ENCODE results near the gene ATP11A.

ATP11A gene

DNA sequence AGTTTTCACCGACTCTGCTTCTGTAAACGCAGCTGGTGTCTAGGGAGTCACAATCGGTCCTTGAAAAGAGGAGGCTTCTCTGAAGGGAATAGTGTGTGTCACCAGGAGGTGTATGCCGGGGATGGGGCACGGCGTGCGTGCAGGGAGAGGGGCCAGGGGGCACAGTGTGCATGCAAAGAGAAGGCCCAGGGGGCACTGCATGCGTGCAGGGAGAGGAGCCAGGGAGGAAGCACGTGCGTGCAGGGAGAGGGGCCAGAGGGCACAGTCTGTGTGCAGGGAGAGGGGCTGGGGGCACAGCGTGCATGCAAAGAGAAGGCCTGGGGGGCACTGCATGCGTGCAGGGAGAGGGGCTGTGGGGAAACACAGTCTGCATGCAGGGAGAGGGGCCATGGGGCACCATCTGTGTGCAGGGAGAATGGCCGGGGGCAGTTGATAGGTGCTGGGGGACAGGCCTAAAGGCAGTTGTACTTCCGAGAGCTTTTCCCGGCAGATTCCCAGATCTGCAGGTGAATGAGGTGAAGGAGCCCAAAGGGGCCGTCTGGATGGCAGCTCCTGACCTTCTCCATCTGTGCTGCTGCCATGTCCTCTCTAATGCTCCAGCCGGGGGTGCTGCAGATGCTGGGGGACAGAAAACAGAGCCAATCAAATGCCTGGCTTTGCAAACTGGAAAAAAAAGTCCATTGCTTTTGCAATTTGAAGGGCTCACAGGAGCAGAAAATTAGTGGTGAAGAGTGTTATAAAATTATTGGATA lies 36.4 kb downstream of the ATP11A start:
- DNase-seq, result no peak

- no peak for DNase-seq
Observed at GRCh38 chr13:112727581-112727980, 37.7 kb downstream of the ATP11A start.

DNA sequence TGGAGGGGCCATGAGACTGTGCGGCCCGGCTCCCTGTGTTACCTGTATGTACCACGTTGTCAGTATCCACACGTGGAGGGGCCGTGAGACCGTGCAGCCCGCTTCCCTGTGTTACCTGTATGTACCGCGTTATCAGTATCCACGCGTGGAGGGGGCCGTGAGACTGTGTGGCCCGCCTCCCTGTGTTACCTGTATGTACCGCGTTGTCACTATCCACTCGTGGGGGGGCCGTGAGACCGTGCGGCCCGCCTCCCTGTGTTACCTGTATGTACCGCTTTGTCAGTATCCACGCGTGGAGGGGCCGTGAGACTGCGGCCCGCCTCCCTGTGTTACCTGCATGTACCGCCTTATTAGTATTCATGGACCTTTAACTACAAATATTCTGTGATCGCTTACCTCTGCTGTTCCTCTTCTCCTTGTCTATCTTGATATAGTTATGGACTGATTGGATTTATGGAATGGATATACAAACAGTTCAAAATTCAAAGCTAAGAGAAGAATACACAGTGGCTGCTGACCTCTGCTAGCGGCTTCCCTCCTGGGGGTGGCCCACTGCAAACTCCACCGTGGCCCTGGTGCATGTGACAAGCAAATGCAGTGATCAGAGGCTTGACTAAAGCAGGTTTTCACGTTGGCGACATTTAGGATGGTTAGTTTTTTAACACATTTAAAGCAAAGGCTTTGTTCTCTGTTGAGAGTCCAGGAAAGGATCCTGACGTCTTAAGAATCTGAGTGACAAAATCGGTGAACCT lies 38.7 kb downstream of the ATP11A start:
- DNase-seq, result no peak

DNA sequence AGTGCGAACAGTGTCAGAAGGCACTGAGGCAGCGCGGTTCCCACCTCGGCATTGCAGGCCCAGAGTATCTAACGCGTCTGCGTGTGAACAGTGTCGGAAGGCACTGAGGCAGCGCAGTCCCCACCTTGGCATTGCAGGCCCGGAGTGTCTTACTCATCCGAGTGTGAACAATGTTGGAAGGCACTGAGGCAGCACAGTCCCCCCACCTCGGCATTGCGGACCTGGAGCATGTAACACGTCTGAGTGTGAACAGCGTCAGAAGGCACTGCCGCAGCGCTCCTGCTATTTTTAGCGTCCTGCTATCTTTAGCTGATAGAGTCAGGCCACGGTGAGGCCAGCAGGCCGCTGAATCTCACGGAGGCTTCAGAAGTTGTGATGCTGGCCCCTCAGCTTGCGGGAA lies 39.6 kb downstream of the ATP11A start:
- DNase-seq, result no peak

DNA sequence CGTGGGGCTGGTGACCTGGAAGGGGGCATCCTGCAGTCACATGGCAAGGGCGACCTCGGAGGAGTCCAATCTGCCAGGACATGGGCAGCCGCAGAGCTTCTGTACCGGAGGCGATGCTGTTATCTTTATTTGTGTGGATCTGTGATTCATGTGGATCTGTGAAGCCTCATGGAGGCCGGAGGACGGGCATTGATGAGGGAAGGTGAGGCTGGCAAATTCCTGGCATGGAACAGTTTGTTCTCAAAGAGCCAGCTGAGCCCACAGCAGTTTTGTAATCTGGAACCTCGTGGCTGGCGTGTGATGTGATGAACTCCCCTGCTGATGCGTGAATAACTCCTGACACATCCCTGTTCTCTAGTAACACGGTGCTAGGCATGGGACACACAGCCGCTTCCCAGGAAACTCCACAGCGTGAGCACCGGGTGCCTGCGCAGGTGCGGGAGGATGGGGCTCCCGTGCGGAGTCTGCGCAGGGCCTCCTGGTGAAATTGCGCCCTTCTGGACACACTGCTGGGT lies 40.4 kb downstream of the ATP11A start:
- DNase-seq, result no peak

DNA sequence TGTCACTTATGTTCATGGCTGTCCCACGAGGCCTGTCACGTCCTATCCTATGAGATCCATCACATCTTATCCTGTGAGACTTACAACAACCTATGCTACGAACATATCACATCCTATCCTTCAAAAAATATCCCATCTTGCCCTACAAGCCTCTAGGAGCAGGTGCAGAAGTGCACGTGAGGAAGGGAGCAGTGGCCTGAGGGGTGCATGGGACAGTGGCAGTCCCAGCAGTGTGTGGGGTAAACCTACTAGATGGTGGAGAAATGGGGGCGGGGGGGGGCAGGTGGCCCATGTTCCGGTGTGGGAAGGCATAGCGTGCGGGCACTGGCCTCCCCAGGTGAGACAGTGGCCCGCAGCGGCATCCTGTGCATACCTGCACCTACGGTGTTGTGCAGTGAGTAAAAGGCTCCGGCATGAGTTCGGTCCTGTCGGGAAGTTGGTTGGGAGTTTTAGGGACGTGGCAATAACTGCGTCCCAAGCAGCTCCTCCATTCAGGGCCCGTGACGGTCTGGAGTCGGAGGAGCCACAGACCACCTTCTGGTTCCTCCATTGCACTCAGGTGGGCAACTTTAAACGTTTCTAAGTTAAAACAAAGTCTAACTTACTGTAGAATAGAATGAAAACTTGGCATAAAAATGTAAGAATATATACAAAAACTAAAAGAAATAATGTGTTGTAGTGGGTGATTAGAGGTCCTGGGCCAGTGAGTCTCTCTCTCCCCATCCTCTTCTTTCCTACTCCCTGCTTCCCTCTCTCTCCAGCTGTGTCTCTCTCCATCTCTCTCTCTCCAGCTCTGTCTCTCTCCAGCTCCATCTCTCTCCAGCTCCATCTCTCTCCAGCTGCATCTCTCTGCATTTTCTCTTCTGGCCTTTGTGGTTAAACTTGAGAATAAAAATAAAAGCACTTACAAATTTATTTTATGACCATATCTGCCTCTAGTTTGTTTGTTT lies 42.1 kb downstream of the ATP11A start:
- no peak for DNase-seq

GRCh38 chr13:112732679-112733078 lies 42.8 kb downstream of the ATP11A start:
- DNase-seq, result no peak

DNA sequence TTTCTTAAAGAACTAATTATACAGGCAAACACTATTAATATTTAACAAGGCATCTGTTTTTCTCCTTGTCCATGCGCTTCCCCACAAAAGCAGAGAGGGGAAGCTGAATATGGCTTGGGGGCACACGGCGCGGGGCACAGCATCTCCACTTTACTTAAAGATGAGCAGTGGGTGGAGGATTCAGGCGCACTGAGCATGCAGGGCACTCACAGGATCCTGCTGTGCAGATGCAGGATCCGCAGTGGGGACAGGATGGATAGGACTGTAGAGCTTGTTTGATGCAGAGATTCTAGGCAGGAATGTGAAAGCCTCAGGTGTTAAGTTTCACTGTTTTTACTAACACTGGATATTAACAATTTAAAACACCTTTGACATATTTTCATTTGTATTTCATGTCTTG lies 43.3 kb downstream of the ATP11A start:
- DNase-seq, result no peak

GRCh38 chr13:112733661-112734379 lies 44.0 kb downstream of the ATP11A start:
- DNase-seq, result no peak

GRCh38 chr13:112734696-112735547 lies 45.1 kb downstream of the ATP11A start:
- no peak for DNase-seq

DNA sequence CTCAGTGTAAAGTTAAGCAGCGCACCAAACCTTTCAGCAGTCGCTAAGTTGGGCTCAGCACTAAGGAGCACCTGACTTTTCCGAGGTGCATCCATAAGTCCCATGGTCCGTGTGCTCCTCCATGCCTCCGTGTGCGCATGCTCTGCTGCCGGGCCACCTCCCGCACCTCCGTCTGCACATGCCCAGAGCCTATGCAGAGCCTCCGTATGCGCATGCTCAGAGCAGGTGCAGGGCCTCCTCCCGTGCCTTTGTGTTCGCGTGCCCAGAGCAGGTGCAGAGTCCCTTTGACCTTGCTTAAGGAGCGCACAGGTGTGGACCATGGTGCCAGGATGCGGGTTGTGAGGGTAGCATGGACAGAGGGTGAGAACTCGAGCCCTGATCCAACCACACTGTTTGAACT lies 46.0 kb downstream of the ATP11A start:
- DNase-seq, result no peak

GRCh38 chr13:112737294-112737693 lies 47.5 kb downstream of the ATP11A start:
- DNase-seq, result no peak

GRCh38 chr13:112738606-112739005 lies 48.8 kb downstream of the ATP11A start:
- no peak for DNase-seq

DNA sequence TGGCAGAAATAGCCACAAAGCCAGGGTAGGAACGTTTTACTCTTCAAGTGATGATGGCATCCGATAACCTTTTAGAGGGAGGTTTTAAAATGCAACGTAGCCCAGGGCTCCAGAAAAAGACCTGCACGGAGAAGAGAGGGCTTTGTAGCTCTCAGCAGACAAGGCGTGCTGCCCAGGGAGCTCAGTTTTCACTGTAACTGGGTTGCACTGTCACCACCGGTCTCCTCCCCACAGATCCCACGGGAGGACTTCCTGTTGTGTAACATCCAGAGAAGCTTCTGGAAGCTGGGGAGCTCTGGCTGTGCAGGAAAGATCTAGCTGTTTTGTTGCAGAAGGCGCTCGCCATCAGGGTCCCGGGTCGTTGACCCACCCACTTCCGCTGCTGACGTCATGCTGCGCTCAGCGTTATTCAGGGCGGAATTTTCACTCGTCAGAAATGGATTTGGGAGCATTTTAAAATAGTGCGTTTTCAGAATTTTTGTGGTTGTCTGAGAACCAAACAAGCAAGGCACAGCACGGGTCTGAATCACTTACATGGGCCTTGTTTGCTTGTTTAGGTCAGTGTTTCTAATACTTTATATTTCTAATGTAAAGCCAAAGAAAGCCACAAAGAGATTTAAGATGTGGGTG lies 50.8 kb downstream of the ATP11A start:
- DNase-seq, result no peak

GRCh38 chr13:112741185-112741755 lies 51.4 kb downstream of the ATP11A start:
- DNase-seq, result no peak

- DNase-seq, result no peak
Observed at GRCh38 chr13:112741835-112742570, 52.2 kb downstream of the ATP11A start.

DNA sequence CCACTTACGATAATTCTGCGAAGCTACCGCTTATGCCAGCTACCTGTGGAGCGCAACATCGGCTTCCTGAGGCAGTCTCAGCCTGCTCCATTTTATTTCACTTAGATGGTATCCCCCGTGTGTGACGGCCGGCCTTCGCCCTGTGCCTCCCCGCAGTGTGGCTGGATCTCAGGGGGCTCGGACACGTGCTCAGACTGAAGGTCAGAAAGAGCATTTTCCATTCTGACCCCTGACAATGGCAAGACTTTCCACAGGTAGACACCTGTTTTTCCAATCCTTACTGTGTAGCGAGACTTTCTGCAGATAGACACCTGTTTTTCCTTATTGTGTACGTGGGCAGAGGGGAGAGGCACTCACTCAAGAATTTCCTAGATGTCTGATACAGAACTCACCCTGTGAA lies 52.7 kb downstream of the ATP11A start:
- DNase-seq, result no peak

DNA sequence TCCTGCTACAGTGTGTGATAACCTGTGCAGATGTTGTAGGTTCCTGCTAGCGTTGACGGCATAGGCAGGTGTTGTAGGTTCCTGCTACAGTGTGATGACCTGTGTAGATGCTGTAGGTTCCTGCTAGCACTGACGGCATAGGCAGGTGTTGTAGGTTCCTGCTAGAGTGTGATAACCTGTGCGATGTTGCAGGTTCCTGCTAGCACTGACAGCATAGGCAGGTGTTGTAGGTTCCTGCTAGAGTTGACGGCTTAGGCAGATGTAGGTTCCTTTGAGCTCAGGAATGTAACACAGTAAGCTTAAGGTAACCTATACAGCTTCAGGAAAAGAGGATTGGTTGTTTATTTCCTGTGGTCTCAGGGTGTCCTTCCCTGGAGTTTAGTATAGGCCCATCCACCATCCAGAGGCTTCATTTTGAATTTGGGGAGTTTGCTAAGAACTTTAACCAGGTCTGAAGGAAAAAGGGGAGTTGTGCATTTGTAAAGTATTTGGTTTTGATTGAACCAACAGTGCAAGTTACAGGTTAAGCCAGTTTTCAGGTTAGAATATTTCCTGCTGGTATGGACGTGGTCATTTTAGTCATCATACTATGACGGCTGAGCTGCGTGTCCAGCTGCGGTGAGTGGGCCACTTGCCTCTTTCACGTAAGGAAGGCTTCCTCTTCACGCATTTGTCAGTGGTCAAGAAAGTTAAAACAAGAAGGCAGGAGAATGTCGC lies 53.8 kb downstream of the ATP11A start:
- DNase-seq, result no peak

Data from CD4-positive, alpha-beta T cell treated with Interleukin-17A for 1 hour (primary cell).